GM12874 (cell line): ENCODE results near the gene ARHGDIG.

ENCODE experiments used
- CTCF ChIP-seq: IDR thresholded peaks from 2 replicates; pipeline ENCODE4 v1.5.1; 2011; ENCODE audit warnings: low read depth, mild to moderate bottlenecking, control low read depth, low read length, moderate library complexity; ENCODE audit not compliant: insufficient read depth

ARHGDIG gene

GRCh38 chr16:322476-323143 is 42.2 kb downstream of the ARHGDIG start:
- no peak for TF ChIP-seq CTCF

- TF ChIP-seq CTCF, result no peak
These were observed 43.7 kb downstream of the ARHGDIG start for GRCh38 chr16:324201-324450.

DNA sequence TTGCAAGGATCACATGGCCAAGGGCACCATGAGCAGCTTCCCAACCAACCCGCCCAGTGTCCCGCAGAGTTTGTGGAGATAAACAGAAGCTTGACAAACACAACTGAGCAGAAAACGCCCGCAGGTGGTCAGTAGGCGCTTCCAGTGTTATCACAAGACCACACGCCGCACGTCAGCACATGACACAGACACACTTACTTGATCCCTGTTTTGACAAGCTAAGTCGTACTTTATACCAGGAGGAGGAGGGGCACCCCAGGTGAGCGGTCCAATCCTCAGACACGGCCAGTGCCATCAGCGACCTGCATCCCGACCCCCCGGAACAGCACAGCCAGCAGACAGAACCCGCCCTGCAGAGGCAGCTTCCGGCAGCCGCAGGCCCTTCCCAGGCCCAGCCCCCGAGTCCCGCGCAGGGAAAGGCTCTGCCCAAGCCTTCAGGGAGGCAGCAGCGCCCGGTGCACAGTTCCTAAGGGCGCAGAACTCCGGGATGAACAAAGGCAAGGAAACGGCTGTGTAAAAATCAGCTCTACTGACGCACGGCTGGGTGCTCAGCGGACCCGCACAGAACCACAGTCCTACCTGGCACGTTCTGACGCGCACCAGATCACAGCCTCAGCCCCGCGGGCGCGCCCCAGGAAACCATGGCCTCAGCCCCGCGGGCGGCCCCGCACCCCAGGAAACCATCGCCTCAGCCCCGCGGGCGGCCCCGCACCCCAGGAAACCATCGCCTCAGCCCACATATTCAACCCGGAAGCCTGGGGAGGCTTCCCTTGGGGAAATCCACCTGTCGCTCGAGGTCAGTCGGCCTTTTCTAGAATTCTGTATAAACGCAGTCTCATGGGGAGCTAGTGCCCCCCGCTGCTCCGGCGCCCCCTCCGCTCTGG is 44.3 kb downstream of the ARHGDIG start:
- TF ChIP-seq CTCF, result no peak

DNA sequence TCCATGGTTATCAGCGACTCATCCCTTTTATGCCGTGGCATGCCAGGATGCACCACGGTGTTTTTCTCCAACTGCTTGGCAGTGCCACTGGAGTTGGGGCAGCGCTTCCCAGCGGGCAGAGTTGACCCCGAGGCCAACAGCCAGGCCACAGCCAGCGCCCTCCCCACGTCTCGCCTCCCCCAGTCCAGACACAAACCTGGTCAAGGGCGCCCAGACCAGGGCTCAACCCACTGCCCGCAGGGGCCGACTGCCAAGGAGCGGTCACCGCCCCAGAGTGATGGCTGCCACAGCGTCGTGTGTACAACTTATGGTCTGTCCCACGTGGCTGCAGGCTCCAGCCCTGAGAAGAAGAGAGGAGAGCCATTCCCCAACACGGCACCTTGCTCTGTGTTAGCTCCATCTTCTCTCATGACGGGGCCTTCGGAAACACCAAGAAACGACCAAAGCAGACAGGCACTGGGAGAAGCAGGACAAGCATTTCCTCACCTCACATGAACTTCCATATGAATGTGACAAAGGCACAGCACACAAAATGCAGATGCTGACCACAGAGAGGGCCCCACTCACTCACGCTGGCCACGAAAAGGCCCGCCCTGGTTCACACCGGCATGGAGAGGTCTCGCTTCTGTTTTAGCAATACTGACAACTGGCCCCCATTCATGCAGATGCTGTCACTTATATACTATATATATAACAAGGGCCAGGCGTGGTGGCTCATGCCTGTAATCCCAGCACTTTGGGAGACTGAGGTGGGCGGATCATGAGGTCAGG is 45.2 kb downstream of the ARHGDIG start:
- no peak for TF ChIP-seq CTCF

- no peak for TF ChIP-seq CTCF
These were observed 50.4 kb downstream of the ARHGDIG start for GRCh38 chr16:330741-331140.
